Suprapubic skin (tissue), 3 donors: ENCODE results near the gene CACNA2D3.

ENCODE experiments used
- POLR2A ChIP-seq, 2 donors: fragments of 450-650 bp; IDR thresholded peaks; one replicate each; pipeline ENCODE4 v1.6.1; 2017; ENCODE audit warnings: antibody characterized with exemption in 2 of 2, mild to moderate bottlenecking in 2 of 2, moderate library complexity in 2 of 2
- TF ChIP-seq, protein P1 (sequence below), 2 donors: fragments of 200-600 bp in 1 of 2; fragments of 450-650 bp in 1 of 2; sonication (generic) in 1 of 2; IDR thresholded peaks; one replicate each; pipeline ENCODE4 v1.5.1; 2016 to 2019; ENCODE audit warnings: antibody characterized with exemption in 2 of 2, mild to moderate bottlenecking in 1 of 2, moderate library complexity in 1 of 2

DNA sequence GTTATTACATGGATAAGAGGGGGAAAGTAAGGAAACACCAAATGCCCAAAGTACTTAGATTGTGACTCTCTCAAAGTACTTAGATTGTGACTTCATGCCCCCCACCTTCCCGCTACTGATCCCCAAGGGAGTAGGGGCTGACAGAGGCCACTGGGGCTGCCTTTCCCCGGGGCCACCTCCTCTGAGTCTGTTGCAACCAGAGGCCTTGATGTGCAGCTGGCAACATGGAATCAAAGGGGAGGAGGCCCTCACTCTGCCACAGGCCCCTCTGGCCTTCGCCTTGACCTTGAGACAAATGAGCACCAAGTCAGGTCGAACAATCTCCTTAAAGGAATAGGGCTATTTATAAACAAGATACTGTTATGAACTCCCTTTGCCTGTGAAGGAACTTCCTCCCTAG, 743.0 kb downstream of the CACNA2D3 start:
- TF ChIP-seq, protein P1, sequence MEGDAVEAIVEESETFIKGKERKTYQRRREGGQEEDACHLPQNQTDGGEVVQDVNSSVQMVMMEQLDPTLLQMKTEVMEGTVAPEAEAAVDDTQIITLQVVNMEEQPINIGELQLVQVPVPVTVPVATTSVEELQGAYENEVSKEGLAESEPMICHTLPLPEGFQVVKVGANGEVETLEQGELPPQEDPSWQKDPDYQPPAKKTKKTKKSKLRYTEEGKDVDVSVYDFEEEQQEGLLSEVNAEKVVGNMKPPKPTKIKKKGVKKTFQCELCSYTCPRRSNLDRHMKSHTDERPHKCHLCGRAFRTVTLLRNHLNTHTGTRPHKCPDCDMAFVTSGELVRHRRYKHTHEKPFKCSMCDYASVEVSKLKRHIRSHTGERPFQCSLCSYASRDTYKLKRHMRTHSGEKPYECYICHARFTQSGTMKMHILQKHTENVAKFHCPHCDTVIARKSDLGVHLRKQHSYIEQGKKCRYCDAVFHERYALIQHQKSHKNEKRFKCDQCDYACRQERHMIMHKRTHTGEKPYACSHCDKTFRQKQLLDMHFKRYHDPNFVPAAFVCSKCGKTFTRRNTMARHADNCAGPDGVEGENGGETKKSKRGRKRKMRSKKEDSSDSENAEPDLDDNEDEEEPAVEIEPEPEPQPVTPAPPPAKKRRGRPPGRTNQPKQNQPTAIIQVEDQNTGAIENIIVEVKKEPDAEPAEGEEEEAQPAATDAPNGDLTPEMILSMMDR (IDR thresholded peaks at IDR 0.05), result no peak
- no peak for TF ChIP-seq POLR2A (IDR thresholded peaks at IDR 0.05)
